Testis (tissue), 3 donors: ENCODE results near the gene CAPS2. TPM values are rescaled to one million over a fixed set of nuclear protein-coding genes. Genes with fewer than 3 reads are reported as not detected.

Source experiments
- DNase-seq: peaks from one replicate; pipeline ENCODE4 v3.0.0-alpha.2; 2019
- H3K27ac ChIP-seq, 2 donors: fragments of 200-600 bp; sonication (generic); one replicate each; pipeline ENCODE4 v1.5.1; 2019
- H3K27me3 ChIP-seq: fragments of 200-600 bp; sonication (generic); one replicate; pipeline ENCODE4 v1.5.1; 2019
- H3K36me3 ChIP-seq: fragments of 200-600 bp; sonication (generic); one replicate; pipeline ENCODE4 v1.5.1; 2017; ENCODE audit warnings: low read depth; ENCODE audit errors: missing control alignments
- H3K4me1 ChIP-seq: fragments of 200-600 bp; sonication (generic); one replicate; pipeline ENCODE4 v1.5.1; 2019
- H3K4me3 ChIP-seq, 2 donors: fragments of 200-600 bp; sonication (generic); one replicate each; pipeline ENCODE4 v1.5.1; 2017 to 2019
- H3K9me3 ChIP-seq: fragments of 200-600 bp; sonication (generic); one replicate; pipeline ENCODE4 v1.5.1; 2017
- CTCF ChIP-seq, 3 experiments: fragments of 450-650 bp in 2 of 3; fragments of 200-600 bp in 1 of 3; sonication (generic) in 1 of 3; IDR thresholded peaks; one replicate each; pipeline ENCODE4 v1.5.1; 2016 to 2019; ENCODE audit warnings: antibody characterized with exemption in 3 of 3, mild to moderate bottlenecking in 2 of 3, moderate library complexity in 1 of 3
- POLR2A ChIP-seq: fragments of 450-650 bp; IDR thresholded peaks from one replicate; pipeline ENCODE4 v1.6.1; 2017; ENCODE audit warnings: antibody characterized with exemption, mild to moderate bottlenecking, moderate library complexity
- WGBS, 2 donors: methylation state at CpG; one replicate each; pipeline ENCODE4 v1.1.5; 2018; 5-methylcytosine and 5-hydroxymethylcytosine counted together
- intact Hi-C: fragments of 100-400 bp; cut with DNase I; formaldehyde crosslinking; loops from one replicate; pipeline ENCODE4 v1.15.1; 2023; ENCODE audit warnings: low total_unique reads
- polyA plus RNA-seq: library from polyadenylated mRNA; stranded (reverse); fragments of 350-450 nt; fragmentation: Illumina TruSeq; extraction: RNeasy Lipid Tissue Mini Kit (QIAGEN cat#74804); gene quantifications from one replicate; pipeline ENCODE4 v1.2.3, GENCODE V29; 2014; ENCODE audit warnings: low read depth, low replicate concordance; ENCODE audit not compliant: insufficient read depth
- total RNA-seq, 2 donors: library from RNA; depleted of rRNA; stranded (reverse); fragments of >200 nt; gene quantifications; one replicate each; pipeline ENCODE4 v1.2.3, GENCODE V29; 2016

Gene CAPS2
- total and polyA plus RNA-seq, 3 donors from 2014 or later, result 8.1 to 25.6 (median 22.1) TPM

GRCh38 chr12:75260316-75260715, 69.8 kb downstream of the CAPS2 start:
- no peaks in the 10 kb centered on the region for H3K27me3 ChIP-seq
- no peak for TF ChIP-seq POLR2A
- no peak for TF ChIP-seq CTCF (IDR thresholded peaks at IDR 0.05)
- no peak for DNase-seq
- no peaks in the 10 kb centered on the region for H3K36me3 ChIP-seq
- no peaks in the 10 kb centered on the region for H3K9me3 ChIP-seq
- WGBS, 2 donors, result 85 to 89% methylated on average over 2 of the region's 2 CpGs
- intact Hi-C loops, result no loop called here
- no peak overlapping the region for H3K4me3 ChIP-seq
- no peaks in the 10 kb centered on the region for H3K4me1 ChIP-seq
- H3K27ac ChIP-seq, result no peak overlapping the region

- 40 to 59% methylated on average over 1 of the region's 1 CpG for WGBS, 2 donors
- TF ChIP-seq POLR2A (no peak), CTCF (IDR thresholded peaks at IDR 0.05) (no peak)
- H3K9me3 ChIP-seq, result no peaks in the 10 kb centered on the region
- no peaks in the 10 kb centered on the region for H3K27me3 ChIP-seq
- H3K4me3 ChIP-seq, result no peak overlapping the region
- no peak overlapping the region for H3K27ac ChIP-seq
- no peak for DNase-seq
- no peaks in the 10 kb centered on the region for H3K4me1 ChIP-seq
- H3K36me3 ChIP-seq, result no peaks in the 10 kb centered on the region
- intact Hi-C loops, result no loop called here
These were observed 71.0 kb downstream of the CAPS2 start for GRCh38 chr12:75259143-75259542.

GRCh38 chr12:75257510-75257909, 72.6 kb downstream of the CAPS2 start:
- DNase-seq, result no peak
- Histone ChIP-seq H3K4me1 (no peaks in the 10 kb centered on the region), H3K27me3 (no peaks in the 10 kb centered on the region), H3K36me3 (no peaks in the 10 kb centered on the region), H3K27ac (no peak overlapping the region), H3K4me3 (no peak overlapping the region), H3K9me3 (no peaks in the 10 kb centered on the region)
- intact Hi-C loops, result no loop called here
- TF ChIP-seq POLR2A, result no peak
- no peak for TF ChIP-seq CTCF (IDR thresholded peaks at IDR 0.05)
- WGBS, 2 donors, result 72 to 77% methylated on average over 2 of the region's 2 CpGs

GRCh38 chr12:75245108-75245507, 85.0 kb downstream of the CAPS2 start:
- Histone ChIP-seq H3K9me3 (no peaks in the 10 kb centered on the region), H3K27ac (no peak overlapping the region), H3K4me1 (no peaks in the 10 kb centered on the region), H3K4me3 (no peak overlapping the region), H3K27me3 (no peaks in the 10 kb centered on the region), H3K36me3 (no peaks in the 10 kb centered on the region)
- DNase-seq, result no peak
- intact Hi-C loops, result no loop called here
- TF ChIP-seq CTCF (IDR thresholded peaks at IDR 0.05) (no peak), POLR2A (no peak)

DNA sequence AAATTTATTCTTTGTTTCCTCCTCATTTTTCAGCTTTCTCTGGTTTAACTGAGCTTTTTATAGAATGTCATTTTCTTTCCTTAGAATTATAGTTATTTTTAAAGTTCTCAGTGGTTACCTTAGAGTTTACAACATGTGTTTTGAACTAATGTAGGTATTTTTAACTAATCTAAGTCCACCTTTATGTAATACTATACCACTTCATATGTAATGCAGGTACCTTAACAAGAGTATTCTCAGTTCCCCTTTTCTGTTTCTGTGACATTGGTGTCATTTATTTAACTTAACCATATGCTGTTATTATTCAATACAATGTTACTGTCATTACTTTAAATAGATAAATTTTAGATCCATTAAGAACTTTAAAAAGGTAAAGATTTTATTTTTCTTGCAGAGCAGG, 90.1 kb downstream of the CAPS2 start:
- Histone ChIP-seq H3K9me3 (no peaks in the 10 kb centered on the region), H3K4me3 (no peak overlapping the region), H3K27me3 (no peaks in the 10 kb centered on the region), H3K36me3 (no peaks in the 10 kb centered on the region), H3K27ac (no peak overlapping the region), H3K4me1 (no peaks in the 10 kb centered on the region)
- TF ChIP-seq POLR2A (no peak), CTCF (IDR thresholded peaks at IDR 0.05) (no peak)
- no peak for DNase-seq
- intact Hi-C loops, result no loop called here
